ENCODE data around the gene ENGASE.

DNA sequence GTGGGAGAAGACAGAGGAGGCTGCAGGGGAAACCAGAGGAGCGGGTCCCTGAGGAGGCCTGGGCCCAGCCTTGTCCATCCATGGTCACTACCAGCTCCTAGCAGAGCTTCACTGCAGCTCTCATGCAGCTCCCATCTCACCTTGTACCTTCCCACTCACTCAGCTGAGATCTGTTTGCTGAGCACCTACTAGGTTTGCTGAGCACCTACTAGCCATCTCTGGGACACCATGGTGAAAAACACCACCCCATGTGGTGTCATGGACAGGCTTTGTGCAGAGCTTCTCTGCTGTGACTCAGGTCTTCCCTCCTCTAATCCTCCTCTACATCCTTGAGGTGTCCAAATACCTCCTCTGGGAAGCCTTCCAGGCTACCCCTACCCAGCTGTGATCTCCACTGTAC is 58.6 kb downstream of the ENGASE start:
- TF ChIP-seq POLR2A (IDR thresholded peaks at IDR 0.05) = no peak
- TF ChIP-seq, protein P1, sequence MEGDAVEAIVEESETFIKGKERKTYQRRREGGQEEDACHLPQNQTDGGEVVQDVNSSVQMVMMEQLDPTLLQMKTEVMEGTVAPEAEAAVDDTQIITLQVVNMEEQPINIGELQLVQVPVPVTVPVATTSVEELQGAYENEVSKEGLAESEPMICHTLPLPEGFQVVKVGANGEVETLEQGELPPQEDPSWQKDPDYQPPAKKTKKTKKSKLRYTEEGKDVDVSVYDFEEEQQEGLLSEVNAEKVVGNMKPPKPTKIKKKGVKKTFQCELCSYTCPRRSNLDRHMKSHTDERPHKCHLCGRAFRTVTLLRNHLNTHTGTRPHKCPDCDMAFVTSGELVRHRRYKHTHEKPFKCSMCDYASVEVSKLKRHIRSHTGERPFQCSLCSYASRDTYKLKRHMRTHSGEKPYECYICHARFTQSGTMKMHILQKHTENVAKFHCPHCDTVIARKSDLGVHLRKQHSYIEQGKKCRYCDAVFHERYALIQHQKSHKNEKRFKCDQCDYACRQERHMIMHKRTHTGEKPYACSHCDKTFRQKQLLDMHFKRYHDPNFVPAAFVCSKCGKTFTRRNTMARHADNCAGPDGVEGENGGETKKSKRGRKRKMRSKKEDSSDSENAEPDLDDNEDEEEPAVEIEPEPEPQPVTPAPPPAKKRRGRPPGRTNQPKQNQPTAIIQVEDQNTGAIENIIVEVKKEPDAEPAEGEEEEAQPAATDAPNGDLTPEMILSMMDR (IDR thresholded peaks at IDR 0.05) = no peak

Measured in testis (tissue), 2 donors.